Tibial nerve (tissue), 4 donors: Measurements from ENCODE around the gene ATP2A3. TPM values are rescaled to one million over a fixed set of nuclear protein-coding genes. Genes with fewer than 3 reads are reported as not detected.

Experiments
- DNase-seq, 2 donors: peaks; one replicate each; pipeline ENCODE4 v3.0.0-alpha.2; 2019; ENCODE audit warnings: low spot score in 2 of 2
- H3K27ac ChIP-seq, 4 donors: fragments of 200-600 bp; sonication (generic) in 3 of 4; one replicate each; pipeline ENCODE4 v1.5.1; 2017 to 2019; ENCODE audit warnings: mild to moderate bottlenecking in 1 of 4
- H3K27me3 ChIP-seq, 2 donors: fragments of 200-600 bp; sonication (generic) in 1 of 2; one replicate each; pipeline versions ENCODE4 v1.5.1 to v1.6.0; 2017 to 2019
- H3K36me3 ChIP-seq, 3 donors: fragments of 200-600 bp; sonication (generic); one replicate each; pipeline ENCODE4 v1.5.1; 2018 to 2019
- H3K4me1 ChIP-seq, 4 donors: fragments of 200-600 bp; sonication (generic) in 3 of 4; one replicate each; pipeline ENCODE4 v1.5.1; 2017 to 2019
- H3K4me3 ChIP-seq, 4 donors: fragments of 200-600 bp; sonication (generic) in 3 of 4; one replicate each; pipeline ENCODE4 v1.5.1; 2017 to 2019; ENCODE audit warnings: mild to moderate bottlenecking in 1 of 4, moderate library complexity in 1 of 4
- H3K9me3 ChIP-seq, 4 donors: fragments of 200-600 bp; sonication (generic) in 3 of 4; one replicate each; pipeline ENCODE4 v1.5.1; 2017 to 2019
- EP300 ChIP-seq, 2 donors: sonication (generic); formaldehyde crosslinking; IDR thresholded peaks; one replicate each; pipeline ENCODE4 v1.6.1; 2017; ENCODE audit warnings: antibody characterized with exemption in 2 of 2, mild to moderate bottlenecking in 1 of 2
- POLR2A ChIP-seq, 2 donors: fragments of 450-650 bp; IDR thresholded peaks; one replicate each; pipeline ENCODE4 v1.6.1; 2017; ENCODE audit warnings: antibody characterized with exemption in 2 of 2, mild to moderate bottlenecking in 2 of 2, moderate library complexity in 2 of 2
- WGBS, 2 donors: methylation state at CpG; one replicate each; pipeline ENCODE4 v1.1.5; 2018; 5-methylcytosine and 5-hydroxymethylcytosine counted together
- total RNA-seq, 4 donors: library from RNA; depleted of rRNA; stranded (reverse); fragments of >200 nt; gene quantifications; one replicate each; pipeline ENCODE4 v1.1.0, GENCODE V29; 2016
- TF ChIP-seq, protein P1 (sequence below), 5 experiments: fragments of 200-600 bp in 3 of 5; fragments of 450-650 bp in 2 of 5; sonication (generic) in 3 of 5; IDR thresholded peaks; one replicate each; pipeline ENCODE4 v1.5.1; 2016 to 2019; ENCODE audit warnings: antibody characterized with exemption in 5 of 5, mild to moderate bottlenecking in 3 of 5, moderate library complexity in 2 of 5

The ATP2A3 gene
- total RNA-seq, 4 donors from 2014 or later, result 5.9 to 12.9 (median 9.1) TPM

DNA sequence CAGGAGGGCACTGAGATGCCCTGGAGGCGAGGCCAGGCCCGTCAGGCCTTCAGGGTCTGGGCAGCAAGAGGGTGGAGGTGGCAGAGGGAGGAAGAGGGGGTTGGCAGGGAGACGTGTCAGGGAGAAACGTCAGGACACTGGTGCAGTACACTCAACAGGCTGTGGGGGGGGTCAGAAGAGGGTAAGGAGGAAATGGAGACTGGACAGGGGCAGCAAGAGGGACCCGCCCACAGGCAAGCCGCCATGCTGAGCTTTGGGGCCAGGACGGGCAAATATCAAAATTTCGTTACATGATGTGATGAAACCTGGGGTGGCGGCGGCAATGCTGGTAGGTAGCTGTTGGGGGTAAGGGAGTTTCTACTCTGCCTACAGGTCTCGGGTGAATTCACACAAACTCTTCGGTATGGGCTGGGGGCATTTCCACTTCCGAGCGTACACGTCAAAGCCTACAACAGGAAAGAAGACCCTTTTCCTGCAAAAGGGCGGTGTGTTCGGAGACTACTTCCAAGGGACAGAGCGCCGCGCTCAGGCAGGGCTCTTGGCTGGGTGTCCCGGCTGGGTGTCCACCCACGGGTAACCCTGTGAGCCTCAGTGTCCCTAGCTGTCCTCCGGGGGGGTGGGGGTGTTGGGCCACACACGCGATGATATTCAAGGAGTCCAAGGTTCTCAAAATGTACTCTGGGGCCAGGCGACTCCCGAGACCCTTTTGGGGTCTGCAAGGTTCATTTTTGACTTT lies 43.3 kb upstream of the ATP2A3 start:
- 86 to 88% methylated on average over 27 of the region's 27 CpGs for WGBS, 2 donors
- Histone ChIP-seq H3K27ac (no peak overlapping the region), H3K9me3 (no peaks in the 10 kb centered on the region), H3K4me1 (peaks cover 0 to 25% (median 4%) of the 10 kb centered on the region in 4 donors), H3K27me3 (no peaks in the 10 kb centered on the region), H3K4me3 (no peak overlapping the region), H3K36me3 (peaks cover 0 to 71% (median 25%) of the 10 kb centered on the region in 3 donors)
- DNase-seq, result no peak
- TF ChIP-seq POLR2A (IDR thresholded peaks at IDR 0.05) (no peak), EP300 (IDR thresholded peaks at IDR 0.05) (no peak)
- TF ChIP-seq, protein P1, sequence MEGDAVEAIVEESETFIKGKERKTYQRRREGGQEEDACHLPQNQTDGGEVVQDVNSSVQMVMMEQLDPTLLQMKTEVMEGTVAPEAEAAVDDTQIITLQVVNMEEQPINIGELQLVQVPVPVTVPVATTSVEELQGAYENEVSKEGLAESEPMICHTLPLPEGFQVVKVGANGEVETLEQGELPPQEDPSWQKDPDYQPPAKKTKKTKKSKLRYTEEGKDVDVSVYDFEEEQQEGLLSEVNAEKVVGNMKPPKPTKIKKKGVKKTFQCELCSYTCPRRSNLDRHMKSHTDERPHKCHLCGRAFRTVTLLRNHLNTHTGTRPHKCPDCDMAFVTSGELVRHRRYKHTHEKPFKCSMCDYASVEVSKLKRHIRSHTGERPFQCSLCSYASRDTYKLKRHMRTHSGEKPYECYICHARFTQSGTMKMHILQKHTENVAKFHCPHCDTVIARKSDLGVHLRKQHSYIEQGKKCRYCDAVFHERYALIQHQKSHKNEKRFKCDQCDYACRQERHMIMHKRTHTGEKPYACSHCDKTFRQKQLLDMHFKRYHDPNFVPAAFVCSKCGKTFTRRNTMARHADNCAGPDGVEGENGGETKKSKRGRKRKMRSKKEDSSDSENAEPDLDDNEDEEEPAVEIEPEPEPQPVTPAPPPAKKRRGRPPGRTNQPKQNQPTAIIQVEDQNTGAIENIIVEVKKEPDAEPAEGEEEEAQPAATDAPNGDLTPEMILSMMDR (IDR thresholded peaks at IDR 0.05), result no peak

DNA sequence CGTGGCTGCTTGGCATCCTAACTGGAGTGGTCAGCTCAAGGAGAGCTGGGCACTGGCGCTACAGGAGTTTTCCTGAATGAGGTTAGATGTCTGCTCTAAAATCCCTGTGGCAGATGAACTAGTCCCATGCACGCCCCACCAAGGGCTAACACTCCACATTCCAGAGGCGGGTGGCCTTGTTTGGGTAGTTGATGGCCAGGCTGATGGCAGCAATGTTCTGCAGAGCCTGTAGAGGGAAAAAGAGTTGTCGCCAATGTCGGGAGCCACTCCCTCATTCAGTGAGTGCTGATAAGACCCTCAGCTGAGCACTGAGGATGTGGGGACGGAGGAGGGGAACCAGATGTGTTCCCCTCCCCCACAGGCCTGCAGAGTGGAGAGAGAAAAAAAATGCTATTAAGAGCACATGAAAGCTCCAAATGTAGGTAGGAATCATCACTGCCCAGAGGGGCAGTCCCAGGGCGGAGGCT lies 42.5 kb upstream of the ATP2A3 start:
- no peak for DNase-seq
- Histone ChIP-seq H3K9me3 (no peaks in the 10 kb centered on the region), H3K4me1 (peaks cover 0 to 25% (median 4%) of the 10 kb centered on the region in 4 donors), H3K27me3 (no peaks in the 10 kb centered on the region), H3K4me3 (no peak overlapping the region), H3K36me3 (peaks cover 0 to 64% (median 25%) of the 10 kb centered on the region in 3 donors), H3K27ac (no peak overlapping the region)
- 85 to 88% methylated on average over 8 of the region's 8 CpGs for WGBS, 2 donors
- TF ChIP-seq, protein P1 (IDR thresholded peaks at IDR 0.05), result no peak
- no peak for TF ChIP-seq EP300 (IDR thresholded peaks at IDR 0.05)
- no peak for TF ChIP-seq POLR2A (IDR thresholded peaks at IDR 0.05)

DNA sequence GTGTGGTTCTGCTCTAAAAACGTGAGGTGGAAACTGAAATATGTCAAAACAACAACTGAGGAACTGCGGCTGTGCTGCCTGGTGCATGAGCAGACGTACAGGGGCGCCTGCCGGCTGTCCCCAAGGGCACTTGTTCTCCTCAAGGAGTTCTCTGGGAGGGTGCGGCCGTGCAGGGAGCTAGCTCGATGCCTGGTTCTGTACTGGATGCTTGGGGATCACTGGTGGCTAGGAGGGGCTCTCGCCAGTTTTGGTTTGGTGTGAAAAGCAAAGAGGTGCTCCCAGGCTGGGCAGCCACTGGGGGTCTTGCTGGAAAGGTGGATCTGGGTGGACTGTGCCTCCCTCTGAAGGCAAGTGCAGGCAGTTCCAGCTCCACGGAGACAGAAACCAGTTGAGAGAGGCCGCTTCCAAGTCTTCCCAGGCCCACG lies 41.9 kb upstream of the ATP2A3 start:
- Histone ChIP-seq H3K9me3 (no peaks in the 10 kb centered on the region), H3K27me3 (no peaks in the 10 kb centered on the region), H3K36me3 (peaks cover 0 to 58% (median 25%) of the 10 kb centered on the region in 3 donors), H3K27ac (no peak overlapping the region), H3K4me1 (peaks cover 0 to 25% (median 4%) of the 10 kb centered on the region in 4 donors), H3K4me3 (no peak overlapping the region)
- TF ChIP-seq, protein P1 (IDR thresholded peaks at IDR 0.05), result no peak
- TF ChIP-seq EP300 (IDR thresholded peaks at IDR 0.05), result no peak
- no peak for TF ChIP-seq POLR2A (IDR thresholded peaks at IDR 0.05)
- 82 to 83% methylated on average over 10 to 12 of the region's 12 CpGs for WGBS, 2 donors
- no peak for DNase-seq

DNA sequence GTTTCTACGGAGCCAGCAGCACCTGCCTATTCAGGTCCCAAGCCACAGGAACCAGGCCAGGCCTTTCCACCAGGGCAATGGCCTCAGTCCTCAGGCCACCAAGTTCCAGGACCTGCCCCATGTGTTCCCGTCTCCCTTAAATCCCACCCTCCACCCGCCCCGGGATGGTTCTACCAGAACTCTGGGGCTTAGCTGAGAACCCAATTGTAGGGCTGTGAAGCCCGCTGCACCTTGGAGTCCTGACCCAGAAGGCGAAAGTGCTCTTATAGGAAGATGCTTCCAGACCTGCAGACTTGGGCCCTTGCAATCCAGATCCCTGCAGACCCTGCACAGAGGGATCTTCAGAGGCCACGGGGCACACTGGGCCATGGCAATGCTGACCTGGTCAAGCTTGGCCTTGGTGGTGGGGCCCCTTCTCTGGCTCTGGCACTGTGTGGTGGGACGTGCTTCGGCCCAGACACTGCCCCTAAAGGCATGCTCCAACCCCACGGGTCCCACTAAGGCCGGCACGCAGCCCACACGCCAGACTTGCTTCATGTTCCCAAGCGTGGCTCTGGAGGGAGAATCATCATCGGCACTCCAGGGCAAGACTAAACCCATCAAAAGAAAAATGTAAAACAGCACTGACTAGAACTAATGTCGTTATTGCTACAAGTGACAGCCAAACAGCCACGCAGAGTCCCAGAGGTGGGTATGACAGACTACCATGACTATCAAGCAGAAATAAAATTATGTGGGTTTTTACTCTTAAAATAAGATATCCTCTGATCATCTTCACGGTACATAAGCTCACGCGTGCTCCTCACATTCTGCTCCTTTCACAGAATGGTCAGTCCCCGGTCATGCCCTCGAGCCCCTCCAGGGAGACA lies 41.3 kb upstream of the ATP2A3 start:
- H3K9me3 ChIP-seq, result no peaks in the 10 kb centered on the region
- H3K4me3 ChIP-seq, result no peak overlapping the region
- no peak for TF ChIP-seq POLR2A (IDR thresholded peaks at IDR 0.05)
- TF ChIP-seq, protein P1 (IDR thresholded peaks at IDR 0.05), result no peak
- TF ChIP-seq EP300 (IDR thresholded peaks at IDR 0.05), result no peak
- H3K27me3 ChIP-seq, result no peaks in the 10 kb centered on the region
- WGBS, 2 donors, result 87 to 92% methylated on average over 22 of the region's 22 CpGs
- H3K36me3 ChIP-seq, result peaks cover 0 to 53% (median 25%) of the 10 kb centered on the region in 3 donors
- peaks cover 0 to 25% (median 4%) of the 10 kb centered on the region in 4 donors for H3K4me1 ChIP-seq
- no peak for DNase-seq
- no peak overlapping the region for H3K27ac ChIP-seq
